ENCODE data around the gene TTLL6. TPM values are rescaled to one million over a fixed set of nuclear protein-coding genes. Genes with fewer than 3 reads are reported as not detected.

TTLL6 gene
- total RNA-seq, 4 donors from 2014 or later: under 0.01 to 1.1 (median 0.29) TPM; not detected in 1

DNA sequence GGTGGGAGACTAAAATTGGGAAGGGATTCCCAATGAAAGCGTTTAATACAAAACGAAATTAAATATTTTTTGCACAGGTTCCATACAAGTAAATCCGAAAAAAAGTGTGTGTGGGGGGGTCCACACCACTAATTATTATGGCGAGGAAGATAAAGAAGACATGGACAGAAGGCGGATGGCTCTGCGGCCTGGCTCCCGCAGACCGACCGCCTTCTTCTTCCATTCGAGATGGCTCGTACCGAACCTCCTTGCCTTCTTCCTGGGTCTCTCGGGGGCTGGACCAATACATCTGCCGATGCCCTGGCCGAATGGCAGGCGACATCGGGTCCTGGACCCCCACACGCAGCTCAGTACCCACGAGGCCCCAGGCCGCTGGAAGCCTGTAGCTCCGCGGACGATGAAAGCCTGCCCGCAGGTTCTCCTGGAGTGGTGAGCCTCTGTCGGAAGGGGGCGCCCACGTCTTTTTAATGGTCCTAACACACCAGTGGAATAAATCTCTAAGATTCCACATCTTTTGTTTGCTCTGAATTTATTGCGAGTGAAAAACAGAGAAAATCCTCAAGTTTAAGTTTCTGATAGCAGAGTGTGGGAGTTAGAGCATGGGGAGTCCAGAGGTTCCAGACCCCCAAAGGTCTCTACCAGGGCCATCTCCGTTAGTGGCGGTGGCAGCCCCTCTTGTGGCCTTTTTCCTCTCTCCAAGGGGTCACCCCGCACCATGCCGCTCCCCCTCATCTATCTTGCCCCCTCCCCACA is 92.6 kb downstream of the TTLL6 start:
- no peaks in the 10 kb centered on the region for H3K36me3 ChIP-seq
- WGBS: 15% methylated on average over 29 of the region's 32 CpGs
- intact Hi-C loops (cut with DNase I): loop anchor here (1.0 to 5.0 kb wide), 2 partner anchors 67 to 153 kb away; no protein-coding TSS in a partner anchor
- H3K4me3 ChIP-seq: peak overlapping the region in 2 of 4 donors; percentile 16 to 28
- peak; percentile 96 for DNase-seq (ENCODE audit: extremely low spot score)
- TF ChIP-seq, protein P1, sequence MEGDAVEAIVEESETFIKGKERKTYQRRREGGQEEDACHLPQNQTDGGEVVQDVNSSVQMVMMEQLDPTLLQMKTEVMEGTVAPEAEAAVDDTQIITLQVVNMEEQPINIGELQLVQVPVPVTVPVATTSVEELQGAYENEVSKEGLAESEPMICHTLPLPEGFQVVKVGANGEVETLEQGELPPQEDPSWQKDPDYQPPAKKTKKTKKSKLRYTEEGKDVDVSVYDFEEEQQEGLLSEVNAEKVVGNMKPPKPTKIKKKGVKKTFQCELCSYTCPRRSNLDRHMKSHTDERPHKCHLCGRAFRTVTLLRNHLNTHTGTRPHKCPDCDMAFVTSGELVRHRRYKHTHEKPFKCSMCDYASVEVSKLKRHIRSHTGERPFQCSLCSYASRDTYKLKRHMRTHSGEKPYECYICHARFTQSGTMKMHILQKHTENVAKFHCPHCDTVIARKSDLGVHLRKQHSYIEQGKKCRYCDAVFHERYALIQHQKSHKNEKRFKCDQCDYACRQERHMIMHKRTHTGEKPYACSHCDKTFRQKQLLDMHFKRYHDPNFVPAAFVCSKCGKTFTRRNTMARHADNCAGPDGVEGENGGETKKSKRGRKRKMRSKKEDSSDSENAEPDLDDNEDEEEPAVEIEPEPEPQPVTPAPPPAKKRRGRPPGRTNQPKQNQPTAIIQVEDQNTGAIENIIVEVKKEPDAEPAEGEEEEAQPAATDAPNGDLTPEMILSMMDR (IDR thresholded peaks at IDR 0.05): peak; percentile 70 to 81 (median 72)
- no peak for TF ChIP-seq EP300 (IDR thresholded peaks at IDR 0.05)
- no peaks in the 10 kb centered on the region for H3K9me3 ChIP-seq
- no peak overlapping the region for H3K27ac ChIP-seq (replicated peaks in 1 of 4)
- H3K27me3 ChIP-seq: peaks cover 11 to 100% (median 100%) of the 10 kb centered on the region in 4 donors
- peaks cover 23 to 62% (median 46%) of the 10 kb centered on the region in 4 donors for H3K4me1 ChIP-seq

DNA sequence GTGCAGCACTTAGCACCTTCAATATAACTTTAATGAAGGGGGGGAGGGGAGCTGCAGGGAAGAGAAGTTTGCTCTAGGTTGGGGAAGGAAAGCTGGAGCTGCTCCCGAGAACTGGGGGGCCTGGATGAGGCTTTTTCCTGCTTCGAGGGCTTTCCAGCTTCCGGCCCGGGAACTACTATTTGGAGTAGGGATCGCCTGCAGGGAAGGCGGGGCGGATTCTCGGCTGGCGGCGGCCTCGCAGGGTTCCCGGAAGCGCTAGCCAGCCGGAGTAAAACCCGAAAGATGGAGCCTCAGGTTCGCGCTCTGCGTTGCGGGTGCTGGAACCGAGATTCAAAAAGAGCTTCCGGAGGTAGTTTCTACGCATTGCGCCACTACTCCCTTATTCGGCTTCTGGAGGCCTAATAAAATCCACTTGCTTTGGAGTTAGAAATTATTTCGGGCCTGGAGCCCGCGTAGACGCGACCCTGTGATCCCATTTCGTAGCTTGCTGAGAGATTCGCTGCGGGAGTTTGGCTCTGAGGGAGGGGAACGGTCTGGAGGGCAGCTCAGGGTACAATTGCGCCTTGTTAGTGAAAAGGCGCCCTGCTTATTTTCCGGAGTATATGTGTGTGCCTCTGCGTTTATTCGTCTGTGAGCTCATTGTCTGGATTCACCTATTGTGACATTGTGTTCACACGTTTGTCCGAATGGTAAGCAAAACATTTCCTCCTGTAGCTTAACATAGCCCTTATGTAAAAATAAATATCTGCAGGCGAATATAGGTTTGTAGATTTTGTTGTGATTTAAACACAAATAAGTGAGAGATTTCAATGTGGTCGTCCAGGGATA is 93.4 kb downstream of the TTLL6 start:
- intact Hi-C loops (cut with DNase I): loop anchor here (1.0 kb wide), 1 partner anchor 68 kb away; no protein-coding TSS in a partner anchor
- H3K27ac ChIP-seq (replicated peaks in 1 of 4): no peak overlapping the region
- no peaks in the 10 kb centered on the region for H3K36me3 ChIP-seq
- DNase-seq (ENCODE audit: extremely low spot score): no peak
- H3K4me3 ChIP-seq: peak overlapping the region in 2 of 4 donors; percentile 5 to 22
- TF ChIP-seq POLR2A (IDR thresholded peaks at IDR 0.05; ENCODE audit: low read depth) (no peak), EP300 (IDR thresholded peaks at IDR 0.05) (no peak), POLR2AphosphoS5 (IDR thresholded peaks at IDR 0.05) (no peak)
- TF ChIP-seq, protein P1 (IDR thresholded peaks at IDR 0.05): no peak
- H3K27me3 ChIP-seq: peaks cover 16 to 100% (median 100%) of the 10 kb centered on the region in 4 donors
- H3K4me1 ChIP-seq: peaks cover 24 to 62% (median 46%) of the 10 kb centered on the region in 4 donors
- WGBS: 30% methylated on average over 30 of the region's 42 CpGs
- H3K9me3 ChIP-seq: no peaks in the 10 kb centered on the region

DNA sequence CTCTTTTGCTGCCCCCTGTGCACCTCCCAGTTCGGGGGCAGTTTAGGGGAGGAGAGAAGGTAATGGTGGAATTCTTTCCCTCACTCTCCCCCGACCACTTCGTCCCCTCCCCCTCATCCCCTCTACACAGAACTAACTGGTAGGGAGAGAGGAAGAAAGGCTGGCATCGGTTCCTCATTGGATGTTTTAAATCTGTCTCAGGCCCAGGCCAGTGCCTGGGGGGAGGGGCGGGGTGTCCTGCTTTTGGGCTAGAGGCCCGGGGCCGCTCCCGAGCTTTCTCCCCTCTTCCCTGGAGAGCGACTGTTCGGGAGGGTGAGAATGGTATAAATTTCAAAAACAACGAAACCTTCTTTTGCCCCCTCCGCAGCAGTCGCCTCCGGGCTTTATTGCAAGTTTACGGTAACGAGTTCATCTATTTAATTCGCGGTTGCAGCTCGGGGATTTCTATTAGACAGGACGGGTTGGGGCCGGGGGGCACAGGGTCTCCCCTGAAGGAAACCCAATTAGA is 94.1 kb downstream of the TTLL6 start, which contains the start of gene PRAC2:
PRAC2 (plus strand) TSS at position 271 of the 508 bp plus-strand sequence. CDS start 1,226 bp downstream, outside the sequence.
- H3K4me3 ChIP-seq: peak within 1 kb of the TSS in 2 of 4 donors; percentile 5 to 12
- H3K27ac ChIP-seq (replicated peaks in 1 of 4): no peak within 1 kb of the TSS
- no peak for DNase-seq (ENCODE audit: extremely low spot score)
- WGBS: 8% methylated on average over 21 of the region's 21 CpGs
- no peaks in the 10 kb centered on the region for H3K36me3 ChIP-seq
- TF ChIP-seq POLR2A (IDR thresholded peaks at IDR 0.05; ENCODE audit: low read depth): no peak
- TF ChIP-seq, protein P1 (IDR thresholded peaks at IDR 0.05): no peak
- no peak for TF ChIP-seq EP300 (IDR thresholded peaks at IDR 0.05)
- TF ChIP-seq POLR2AphosphoS5 (IDR thresholded peaks at IDR 0.05): no peak
- H3K9me3 ChIP-seq: no peaks in the 10 kb centered on the region
- H3K4me1 ChIP-seq: peaks cover 26 to 60% (median 43%) of the 10 kb centered on the region in 4 donors
- intact Hi-C loops (cut with DNase I): no loop called here
- H3K27me3 ChIP-seq: peaks cover 16 to 100% (median 100%) of the 10 kb centered on the region in 4 donors

DNA sequence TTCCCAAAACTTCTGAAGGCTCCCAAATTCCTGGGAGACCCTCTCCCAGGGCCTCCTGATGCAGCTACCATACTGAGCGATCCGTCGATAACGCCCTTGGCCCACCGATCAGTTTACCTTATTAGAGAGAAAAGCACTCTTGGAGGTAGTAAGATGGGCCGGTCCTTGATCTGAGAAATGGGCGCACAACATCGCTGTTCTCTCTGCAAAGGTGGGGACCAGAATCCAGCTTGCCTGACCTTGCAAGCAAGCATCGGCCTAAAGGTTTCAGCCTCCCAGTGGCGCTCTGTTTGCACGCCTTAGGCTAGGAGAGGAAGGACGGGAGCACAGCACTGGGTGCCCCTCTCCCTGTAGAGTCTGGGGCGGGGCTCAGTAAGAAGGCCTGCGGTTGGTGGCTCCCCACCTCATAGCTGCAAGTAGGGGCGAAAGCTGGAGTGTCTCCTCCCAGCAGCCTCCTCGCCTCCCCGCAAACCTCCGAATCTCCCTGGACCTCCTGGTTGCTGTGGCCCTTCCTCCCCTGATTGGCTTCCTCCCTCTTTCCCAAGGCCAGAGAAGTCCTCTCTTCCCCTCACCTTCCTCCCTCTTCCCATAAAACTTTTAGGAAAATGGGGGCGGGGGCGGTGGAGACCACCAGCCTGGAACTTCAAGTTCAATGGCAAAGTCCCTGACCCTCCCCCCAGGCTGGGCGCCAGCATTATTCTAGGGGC is 94.7 kb downstream of the TTLL6 start, which contains the start of gene PRAC1:
PRAC1 (minus strand) TSS at position 318 of the 707 bp plus-strand sequence; CDS start at position 192, 126 bp downstream.
- TF ChIP-seq, protein P1 (IDR thresholded peaks at IDR 0.05): no peak
- TF ChIP-seq EP300 (IDR thresholded peaks at IDR 0.05): no peak
- no peak for TF ChIP-seq POLR2AphosphoS5 (IDR thresholded peaks at IDR 0.05)
- TF ChIP-seq POLR2A (IDR thresholded peaks at IDR 0.05; ENCODE audit: low read depth): no peak
- 9% methylated on average over 20 of the region's 21 CpGs for WGBS
- intact Hi-C loops (cut with DNase I): no loop called here
- H3K36me3 ChIP-seq: no peaks in the 10 kb centered on the region
- H3K27ac ChIP-seq (replicated peaks in 1 of 4): no peak within 1 kb of the TSS
- H3K4me3 ChIP-seq: peak within 1 kb of the TSS in 2 of 4 donors; percentile 5 to 12
- peaks cover 16 to 100% (median 100%) of the 10 kb centered on the region in 4 donors for H3K27me3 ChIP-seq
- H3K4me1 ChIP-seq: peaks cover 26 to 59% (median 43%) of the 10 kb centered on the region in 4 donors
- DNase-seq (ENCODE audit: extremely low spot score): no peak
- H3K9me3 ChIP-seq: no peaks in the 10 kb centered on the region

Data from esophagus muscularis mucosa (tissue), 4 donors.